Spleen (tissue), 7 donors: ENCODE data around the gene C19orf44.

Source experiments
- POLR2A ChIP-seq, 3 donors: fragments of 450-650 bp; IDR thresholded peaks; one replicate each; pipeline ENCODE4 v1.5.1; 2017; ENCODE audit warnings: antibody characterized with exemption in 3 of 3, mild to moderate bottlenecking in 1 of 3
- TF ChIP-seq, protein P1 (sequence below), 11 experiments: fragments of 200-600 bp in 7 of 11; fragments of 450-650 bp in 4 of 11; sonication (generic) in 4 of 11; IDR thresholded peaks in 8 of 11; conservative IDR thresholded peaks in 3 of 11; 1 replicate in 7 of 11; 2 replicates in 4 of 11; pipeline versions ENCODE4 v1.4.0 to v1.8.0; 2016 to 2021; ENCODE audit warnings: antibody characterized with exemption in 11 of 11, inconsistent platforms in 4 of 11, mild to moderate bottlenecking in 1 of 11
- donor health status: DM: no; HTN: no; CAD: no; lungs with moderate emphysema.
- donor health status: DM: no; HTN: no; CAD: no.
- donor health status: DM: no; HTN: no; CAD: no.

DNA sequence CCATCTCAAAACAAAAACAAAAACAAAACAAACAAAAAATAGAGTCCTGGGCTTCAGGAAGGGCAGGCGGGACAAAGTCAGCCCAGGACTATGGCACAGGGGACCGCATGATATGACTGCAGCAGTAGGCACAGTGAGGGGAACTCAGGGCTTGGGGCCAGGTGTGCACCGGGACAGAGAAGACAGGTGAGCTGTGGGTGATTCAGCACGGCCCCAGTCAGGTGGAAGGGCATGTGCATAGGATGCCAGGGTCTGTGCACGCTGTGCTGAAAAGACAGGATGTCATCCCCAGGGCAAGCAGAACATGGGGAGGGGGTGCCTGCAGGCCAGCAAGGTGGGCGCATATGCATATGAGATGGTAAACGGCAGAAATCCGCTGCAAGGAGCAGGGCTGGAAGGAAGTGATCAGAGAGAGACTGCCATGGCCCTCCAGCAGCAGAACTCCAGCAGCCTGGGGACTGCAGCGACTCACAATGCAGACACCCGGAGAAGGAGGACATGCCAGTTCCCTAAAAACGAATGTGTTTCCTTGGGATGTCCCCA is 39.5 kb upstream of the C19orf44 start:
- TF ChIP-seq, protein P1, sequence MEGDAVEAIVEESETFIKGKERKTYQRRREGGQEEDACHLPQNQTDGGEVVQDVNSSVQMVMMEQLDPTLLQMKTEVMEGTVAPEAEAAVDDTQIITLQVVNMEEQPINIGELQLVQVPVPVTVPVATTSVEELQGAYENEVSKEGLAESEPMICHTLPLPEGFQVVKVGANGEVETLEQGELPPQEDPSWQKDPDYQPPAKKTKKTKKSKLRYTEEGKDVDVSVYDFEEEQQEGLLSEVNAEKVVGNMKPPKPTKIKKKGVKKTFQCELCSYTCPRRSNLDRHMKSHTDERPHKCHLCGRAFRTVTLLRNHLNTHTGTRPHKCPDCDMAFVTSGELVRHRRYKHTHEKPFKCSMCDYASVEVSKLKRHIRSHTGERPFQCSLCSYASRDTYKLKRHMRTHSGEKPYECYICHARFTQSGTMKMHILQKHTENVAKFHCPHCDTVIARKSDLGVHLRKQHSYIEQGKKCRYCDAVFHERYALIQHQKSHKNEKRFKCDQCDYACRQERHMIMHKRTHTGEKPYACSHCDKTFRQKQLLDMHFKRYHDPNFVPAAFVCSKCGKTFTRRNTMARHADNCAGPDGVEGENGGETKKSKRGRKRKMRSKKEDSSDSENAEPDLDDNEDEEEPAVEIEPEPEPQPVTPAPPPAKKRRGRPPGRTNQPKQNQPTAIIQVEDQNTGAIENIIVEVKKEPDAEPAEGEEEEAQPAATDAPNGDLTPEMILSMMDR (IDR thresholded peaks at IDR 0.05 in 8 of 11, conservative IDR thresholded peaks at IDR 0.05 in 3 of 11) = no peak
- TF ChIP-seq POLR2A (IDR thresholded peaks at IDR 0.05) = no peak
